ENCODE data around the gene CLIC4. TPM values are rescaled to one million over a fixed set of nuclear protein-coding genes. Genes with fewer than 3 reads are reported as not detected.

CLIC4 gene
- total and polyA plus RNA-seq, 9 of the 15 experiments (the other 6 are each of a cell fraction or from before 2014, with no cell fraction given) = 16.0 to 67.5 (median 38.4) TPM

- TF ChIP-seq ZC3H11A (IDR thresholded peaks at IDR 0.05; ENCODE audit: low read depth, low read length) = no peak
- peak; percentile 81 for TF ChIP-seq ATF7 (IDR thresholded peaks at IDR 0.05)
- no peak for TF ChIP-seq HDAC2 (IDR thresholded peaks at IDR 0.05)
- TF ChIP-seq CREB1 (IDR thresholded peaks at IDR 0.05) = no peak
- no peak for TF ChIP-seq CREB1 (CRISPR knock-in tag; IDR thresholded peaks at IDR 0.05)
- no peak for TF ChIP-seq ZNF764 (CRISPR knock-in tag; IDR thresholded peaks at IDR 0.05; ENCODE audit: low read depth)
- TF ChIP-seq ZNF24 (IDR thresholded peaks at IDR 0.05) = no peak
- 0 out of 2 replicates have a peak, but pooled peaks have one; percentile 33 for TF ChIP-seq ZC3H8 (IDR thresholded peaks at IDR 0.05)
- TF ChIP-seq ARHGAP35 (IDR thresholded peaks at IDR 0.05; ENCODE audit: partially characterized antibody) = no peak
- peak in 1 of 2 experiments; percentile 35; a peak in 1 of 4 replicates for TF ChIP-seq NONO (IDR thresholded peaks at IDR 0.05; ENCODE audit: low read depth in 2 of 2, low read length in 1 of 2)
- peak in 1 of 2 experiments; percentile 31; a peak in 2 of 4 replicates for TF ChIP-seq MNT (conservative IDR thresholded peaks at IDR 0.05)
- TF ChIP-seq GATAD2A (IDR thresholded peaks at IDR 0.05) = 0 out of 2 replicates have a peak, but pooled peaks have one; percentile 16
- TF ChIP-seq POU5F1 (IDR thresholded peaks at IDR 0.05; ENCODE audit: borderline replicate concordance, low read depth, low read length, partially characterized antibody) = no peak
- peak; percentile 32 to 50 for TF ChIP-seq AFF1 (IDR thresholded peaks at IDR 0.05; ENCODE audit: low read depth in 1 of 2, partially characterized antibody in 2 of 2)
- no peak for TF ChIP-seq HNRNPH1 (optimal IDR thresholded peaks at IDR 0.05; ENCODE audit: low read depth, low read length)
- peak; percentile 64 for TF ChIP-seq RBBP5 (IDR thresholded peaks at IDR 0.05; ENCODE audit: borderline replicate concordance, insufficient read depth, low read length, poor library complexity, severe bottlenecking)
- no peak for TF ChIP-seq SRSF3 (IDR thresholded peaks at IDR 0.05; ENCODE audit: insufficient read depth, low read length)
- peak; percentile 75; the same call in 1 of the 2 replicates for TF ChIP-seq MYC (IDR thresholded peaks at IDR 0.05; ENCODE audit: low read depth, low read length)
- no peak for TF ChIP-seq MYC (CRISPR knock-in tag; IDR thresholded peaks at IDR 0.05; ENCODE audit: borderline replicate concordance, low read depth)
- TF ChIP-seq MLLT1 (IDR thresholded peaks at IDR 0.05) = peak in 1 of 2 experiments; percentile 77; a peak in 2 of 4 replicates
- peak; percentile 17 for TF ChIP-seq TBP (optimal IDR thresholded peaks at IDR 0.05; ENCODE audit: low read depth, low read length)
- TF ChIP-seq CCNT2 (IDR thresholded peaks at IDR 0.05; ENCODE audit: borderline replicate concordance, extremely low read depth, insufficient read length, low read depth, low read length) = peak; percentile 49
These were observed 615 bp downstream of the CLIC4 start (continued) for GRCh38 chr1:24745711-24746413.

All from K562 (cell line).